Astrocyte (in vitro differentiated cells and primary cell): ENCODE data around the gene KIF7.

Experiments used
- CTCF ChIP-seq: IDR thresholded peaks from 2 replicates; pipeline ENCODE4 v1.5.1; 2011; ENCODE audit warnings: low read depth, mild to moderate bottlenecking, inconsistent platforms, low read length, moderate library complexity; ENCODE audit not compliant: insufficient read depth
- EZH2 ChIP-seq: IDR thresholded peaks from 2 replicates; pipeline ENCODE4 v1.6.1; 2012; ENCODE audit warnings: mild to moderate bottlenecking, low read length, inconsistent platforms; ENCODE audit not compliant: insufficient read depth

DNA sequence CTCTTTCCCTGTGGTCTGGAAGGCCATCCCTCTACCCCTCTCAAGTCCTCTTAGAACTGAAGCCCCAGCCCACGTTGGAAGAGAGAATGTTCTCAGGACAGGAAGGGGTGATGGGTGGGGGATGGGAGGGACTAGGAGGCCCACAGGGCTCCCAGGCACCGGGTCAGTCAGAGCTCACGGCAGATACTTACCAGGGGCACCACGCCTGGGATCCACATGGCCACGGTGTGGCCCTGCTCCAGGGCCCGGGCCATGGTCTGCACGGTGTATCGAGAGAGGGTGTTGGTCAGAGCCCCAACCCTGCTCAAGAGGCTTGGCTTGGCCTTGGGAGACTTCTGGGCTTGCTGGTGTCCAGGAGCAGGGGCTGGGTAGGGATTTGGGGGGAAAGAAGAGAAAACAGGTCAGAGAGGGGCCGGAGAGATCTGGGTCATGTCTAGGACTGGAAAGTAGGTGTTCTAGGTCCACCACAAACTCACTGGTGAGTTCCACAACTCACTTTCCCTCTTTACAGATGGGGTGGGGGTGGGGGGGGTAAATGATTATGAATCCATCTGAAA lies 14.1 kb upstream of the KIF7 start:
- TF ChIP-seq CTCF (no peak), EZH2 (no peak)
